ENCODE results near the gene EHD1.

EHD1 gene

DNA sequence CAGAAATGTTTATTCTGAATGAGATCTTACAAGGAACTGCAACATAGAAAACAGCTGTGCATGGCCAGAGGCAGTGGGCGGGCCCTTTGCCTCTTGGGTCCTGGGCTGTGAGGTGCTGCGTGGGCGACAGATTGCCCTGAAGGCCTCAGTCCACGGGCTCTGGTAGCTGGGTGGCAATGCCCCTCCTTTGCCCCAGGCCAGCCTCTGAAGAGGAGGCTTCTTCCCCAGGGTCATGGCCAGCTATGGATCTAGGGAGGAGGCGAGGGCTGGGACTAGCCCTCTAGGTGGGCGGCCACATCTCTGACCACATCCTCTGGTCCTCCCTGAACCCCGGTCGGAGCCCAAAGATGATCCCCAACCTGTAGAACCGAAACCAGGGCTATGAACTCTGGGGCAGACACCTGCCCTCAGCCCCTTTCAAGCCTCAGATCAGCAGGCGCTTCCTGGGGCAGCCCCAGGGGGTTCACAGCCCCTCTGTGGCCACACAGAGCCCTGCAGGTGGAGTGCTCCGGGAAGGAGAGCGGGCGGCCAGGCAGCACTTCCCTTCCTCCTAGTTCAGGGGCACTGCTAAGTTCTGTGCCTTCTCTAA lies 27.3 kb downstream of the EHD1 start:
- no peak overlapping the region for H3K4me3 ChIP-seq (ENCODE audit: severe bottlenecking)
- peaks cover 22% of the 10 kb centered on the region for H3K4me1 ChIP-seq (ENCODE audit: insufficient read depth, poor library complexity, severe bottlenecking)
- H3K36me3 ChIP-seq (ENCODE audit: low read depth): peaks cover 29% of the 10 kb centered on the region
- no peak; the same call in 2 of the 3 replicates for ATAC-seq (ENCODE audit: low read depth)
- no peaks in the 10 kb centered on the region for H3K27me3 ChIP-seq (ENCODE audit: insufficient read depth, poor library complexity, severe bottlenecking)
- peak overlapping the region; percentile 99 for H3K27ac ChIP-seq (ENCODE audit: poor library complexity, severe bottlenecking)
- no peak for DNase-seq (ENCODE audit: low spot score)
- TF ChIP-seq, protein P1, sequence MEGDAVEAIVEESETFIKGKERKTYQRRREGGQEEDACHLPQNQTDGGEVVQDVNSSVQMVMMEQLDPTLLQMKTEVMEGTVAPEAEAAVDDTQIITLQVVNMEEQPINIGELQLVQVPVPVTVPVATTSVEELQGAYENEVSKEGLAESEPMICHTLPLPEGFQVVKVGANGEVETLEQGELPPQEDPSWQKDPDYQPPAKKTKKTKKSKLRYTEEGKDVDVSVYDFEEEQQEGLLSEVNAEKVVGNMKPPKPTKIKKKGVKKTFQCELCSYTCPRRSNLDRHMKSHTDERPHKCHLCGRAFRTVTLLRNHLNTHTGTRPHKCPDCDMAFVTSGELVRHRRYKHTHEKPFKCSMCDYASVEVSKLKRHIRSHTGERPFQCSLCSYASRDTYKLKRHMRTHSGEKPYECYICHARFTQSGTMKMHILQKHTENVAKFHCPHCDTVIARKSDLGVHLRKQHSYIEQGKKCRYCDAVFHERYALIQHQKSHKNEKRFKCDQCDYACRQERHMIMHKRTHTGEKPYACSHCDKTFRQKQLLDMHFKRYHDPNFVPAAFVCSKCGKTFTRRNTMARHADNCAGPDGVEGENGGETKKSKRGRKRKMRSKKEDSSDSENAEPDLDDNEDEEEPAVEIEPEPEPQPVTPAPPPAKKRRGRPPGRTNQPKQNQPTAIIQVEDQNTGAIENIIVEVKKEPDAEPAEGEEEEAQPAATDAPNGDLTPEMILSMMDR (IDR thresholded peaks at IDR 0.05; ENCODE audit: poor library complexity, severe bottlenecking): no peak
- no peaks in the 10 kb centered on the region for H3K9me3 ChIP-seq (ENCODE audit: severe bottlenecking)

DNA sequence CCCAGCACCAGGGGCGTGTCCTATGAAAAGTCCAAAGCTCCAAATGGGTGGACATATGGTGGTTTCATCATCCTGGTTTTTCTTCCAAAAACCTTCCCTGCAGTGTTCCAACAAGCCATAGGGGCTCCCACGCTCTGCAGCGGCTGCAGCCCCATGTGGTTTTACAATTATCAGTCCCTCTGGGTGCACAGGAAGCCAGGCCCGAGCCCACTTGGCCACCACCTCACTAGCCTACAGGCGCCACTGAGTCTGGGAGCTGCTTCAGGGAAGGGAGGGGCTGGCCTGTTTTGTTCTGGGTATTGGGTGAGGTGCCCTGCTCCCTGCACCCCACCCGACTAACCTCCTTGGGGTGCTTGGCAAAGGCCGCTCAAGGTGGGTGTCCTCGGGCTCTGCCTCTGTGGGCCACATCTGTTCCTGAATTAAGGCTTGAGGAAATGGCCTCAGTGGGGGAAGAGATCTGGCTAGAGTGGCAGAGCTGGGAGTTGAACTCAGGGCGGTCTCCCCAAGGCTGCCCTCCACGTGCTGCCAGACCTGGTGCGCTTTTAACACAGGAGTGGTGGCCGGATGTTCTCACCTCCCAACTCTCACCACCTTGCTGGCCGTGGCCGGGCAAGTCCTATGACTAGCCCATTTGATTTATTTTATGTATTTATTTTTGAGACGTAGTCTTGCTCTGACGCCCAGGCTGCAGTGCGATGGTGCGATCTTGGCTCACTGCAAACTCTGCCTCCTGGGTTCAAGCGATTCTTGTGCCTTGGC lies 28.6 kb downstream of the EHD1 start:
- H3K4me3 ChIP-seq (ENCODE audit: severe bottlenecking): no peak overlapping the region
- H3K36me3 ChIP-seq (ENCODE audit: low read depth): peaks cover 22% of the 10 kb centered on the region
- no peak for DNase-seq (ENCODE audit: low spot score)
- no peaks in the 10 kb centered on the region for H3K27me3 ChIP-seq (ENCODE audit: insufficient read depth, poor library complexity, severe bottlenecking)
- H3K9me3 ChIP-seq (ENCODE audit: severe bottlenecking): no peaks in the 10 kb centered on the region
- TF ChIP-seq, protein P1 (IDR thresholded peaks at IDR 0.05; ENCODE audit: poor library complexity, severe bottlenecking): no peak
- H3K4me1 ChIP-seq (ENCODE audit: insufficient read depth, poor library complexity, severe bottlenecking): peaks cover 10% of the 10 kb centered on the region
- no peak for ATAC-seq (ENCODE audit: low read depth)
- H3K27ac ChIP-seq (ENCODE audit: poor library complexity, severe bottlenecking): peak overlapping the region; percentile 99

DNA sequence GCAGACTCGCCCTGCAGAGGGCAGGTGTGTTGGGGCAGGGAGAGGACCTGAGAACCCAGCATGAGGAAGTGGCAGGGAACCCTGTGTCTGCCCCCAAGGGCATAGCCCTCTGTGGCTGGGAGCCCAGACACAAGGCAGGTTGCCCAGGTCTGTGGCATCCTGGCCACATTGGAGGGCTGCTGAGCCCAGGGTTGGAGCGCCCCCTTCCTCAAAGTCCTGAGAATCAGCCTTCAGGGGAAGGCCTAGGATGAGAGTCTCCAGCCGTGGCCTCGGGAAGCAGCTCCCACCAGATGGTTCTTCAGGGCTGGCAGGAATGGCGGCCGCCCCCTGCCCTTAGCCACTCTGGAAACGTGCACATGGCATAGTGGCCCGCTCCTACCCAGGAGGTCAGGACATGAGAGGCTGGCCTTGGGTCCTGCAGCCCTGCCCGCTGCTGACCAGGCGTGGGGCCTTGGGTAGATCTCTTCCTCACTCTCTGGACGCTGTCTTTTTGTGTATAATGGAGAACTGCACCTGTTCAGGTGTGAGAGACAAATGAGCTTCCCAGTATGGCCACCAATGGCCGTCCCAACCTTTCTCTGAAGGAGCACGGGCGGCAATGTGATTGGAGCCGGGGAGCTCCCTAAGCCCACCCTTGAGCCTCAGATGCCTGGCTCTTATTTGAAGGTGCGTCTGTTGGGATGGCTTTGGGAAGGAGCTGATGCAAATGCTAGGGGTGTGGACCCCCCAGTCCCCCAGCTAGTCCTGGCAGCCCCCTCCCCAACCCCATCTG lies 29.4 kb downstream of the EHD1 start:
- TF ChIP-seq, protein P1 (IDR thresholded peaks at IDR 0.05; ENCODE audit: poor library complexity, severe bottlenecking): peak; percentile 9
- H3K36me3 ChIP-seq (ENCODE audit: low read depth): peaks cover 14% of the 10 kb centered on the region
- peaks cover 2% of the 10 kb centered on the region for H3K4me1 ChIP-seq (ENCODE audit: insufficient read depth, poor library complexity, severe bottlenecking)
- no peaks in the 10 kb centered on the region for H3K9me3 ChIP-seq (ENCODE audit: severe bottlenecking)
- ATAC-seq (ENCODE audit: low read depth) (no peak), DNase-seq (ENCODE audit: low spot score) (no peak)
- H3K27me3 ChIP-seq (ENCODE audit: insufficient read depth, poor library complexity, severe bottlenecking): no peaks in the 10 kb centered on the region
- peak overlapping the region; percentile 99 for H3K27ac ChIP-seq (ENCODE audit: poor library complexity, severe bottlenecking)
- H3K4me3 ChIP-seq (ENCODE audit: severe bottlenecking): no peak overlapping the region

DNA sequence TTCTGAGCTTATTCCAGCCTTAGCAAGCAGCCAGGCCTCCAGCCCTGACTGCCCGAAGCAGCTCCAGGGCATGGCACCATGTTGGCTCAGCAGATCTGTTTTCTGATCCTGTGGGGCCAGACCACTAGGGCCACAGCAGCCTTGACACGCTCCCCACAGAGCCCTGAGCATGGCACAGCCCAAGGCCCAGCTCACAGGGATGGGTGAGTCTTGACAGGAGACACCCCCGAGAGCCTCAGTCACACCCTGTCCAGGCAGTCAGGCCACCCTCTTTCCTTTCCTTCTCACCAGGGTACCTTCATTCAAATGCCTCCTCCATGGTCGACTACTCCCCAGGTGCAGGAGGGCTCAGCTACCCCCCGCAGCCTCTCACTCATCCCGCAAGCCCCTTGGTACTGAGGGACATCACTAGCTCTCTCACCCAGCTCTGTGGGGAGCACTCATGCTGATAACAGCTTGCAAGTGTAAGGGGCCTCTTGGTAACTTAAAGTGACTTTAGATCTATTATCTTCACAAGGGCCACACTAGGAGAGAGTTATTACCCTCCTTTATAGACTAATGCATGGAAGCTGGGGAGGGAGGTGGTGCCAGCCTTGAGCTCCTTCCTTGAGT lies 30.1 kb downstream of the EHD1 start:
- H3K4me1 ChIP-seq (ENCODE audit: insufficient read depth, poor library complexity, severe bottlenecking): peaks cover 2% of the 10 kb centered on the region
- H3K9me3 ChIP-seq (ENCODE audit: severe bottlenecking): no peaks in the 10 kb centered on the region
- peak overlapping the region; percentile 99 for H3K27ac ChIP-seq (ENCODE audit: poor library complexity, severe bottlenecking)
- TF ChIP-seq, protein P1 (IDR thresholded peaks at IDR 0.05; ENCODE audit: poor library complexity, severe bottlenecking): no peak
- H3K36me3 ChIP-seq (ENCODE audit: low read depth): peaks cover 7% of the 10 kb centered on the region
- DNase-seq (ENCODE audit: low spot score) (no peak), ATAC-seq (ENCODE audit: low read depth) (no peak)
- H3K27me3 ChIP-seq (ENCODE audit: insufficient read depth, poor library complexity, severe bottlenecking): no peaks in the 10 kb centered on the region
- H3K4me3 ChIP-seq (ENCODE audit: severe bottlenecking): no peak overlapping the region
